Astrocyte of the cerebellum (primary cell): Measurements from ENCODE around the gene ARL5A.

Source experiments
- DNase-seq: peaks from one replicate; pipeline ENCODE4 v3.0.0-alpha.2; 2011; ENCODE audit warnings: low read depth
- H3K4me3 ChIP-seq: 2 replicates; pipeline ENCODE4 v1.5.1; 2011; ENCODE audit warnings: mild to moderate bottlenecking, low read depth, low read length, moderate library complexity
- in situ Hi-C: cut with HindIII; loops from 2 replicates; pipeline ENCODE4 v1.10.0; 2017; ENCODE audit warnings: low sequenced_read_pairs
- TF ChIP-seq, protein P1 (sequence below): IDR thresholded peaks from 2 replicates; pipeline ENCODE4 v1.5.1; 2012; ENCODE audit warnings: low read length, low read depth, moderate library complexity, mild to moderate bottlenecking; ENCODE audit errors: missing control alignments

The ARL5A gene

GRCh38 chr2:151761193-151761592 is 67.0 kb downstream of the ARL5A start:
- TF ChIP-seq, protein P1, sequence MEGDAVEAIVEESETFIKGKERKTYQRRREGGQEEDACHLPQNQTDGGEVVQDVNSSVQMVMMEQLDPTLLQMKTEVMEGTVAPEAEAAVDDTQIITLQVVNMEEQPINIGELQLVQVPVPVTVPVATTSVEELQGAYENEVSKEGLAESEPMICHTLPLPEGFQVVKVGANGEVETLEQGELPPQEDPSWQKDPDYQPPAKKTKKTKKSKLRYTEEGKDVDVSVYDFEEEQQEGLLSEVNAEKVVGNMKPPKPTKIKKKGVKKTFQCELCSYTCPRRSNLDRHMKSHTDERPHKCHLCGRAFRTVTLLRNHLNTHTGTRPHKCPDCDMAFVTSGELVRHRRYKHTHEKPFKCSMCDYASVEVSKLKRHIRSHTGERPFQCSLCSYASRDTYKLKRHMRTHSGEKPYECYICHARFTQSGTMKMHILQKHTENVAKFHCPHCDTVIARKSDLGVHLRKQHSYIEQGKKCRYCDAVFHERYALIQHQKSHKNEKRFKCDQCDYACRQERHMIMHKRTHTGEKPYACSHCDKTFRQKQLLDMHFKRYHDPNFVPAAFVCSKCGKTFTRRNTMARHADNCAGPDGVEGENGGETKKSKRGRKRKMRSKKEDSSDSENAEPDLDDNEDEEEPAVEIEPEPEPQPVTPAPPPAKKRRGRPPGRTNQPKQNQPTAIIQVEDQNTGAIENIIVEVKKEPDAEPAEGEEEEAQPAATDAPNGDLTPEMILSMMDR = no peak
- no peak overlapping the region for H3K4me3 ChIP-seq
- in situ Hi-C loops = no loop called here
- DNase-seq = no peak

- in situ Hi-C loops = no loop called here
- TF ChIP-seq, protein P1 = no peak
- no peak for DNase-seq
- H3K4me3 ChIP-seq = no peak overlapping the region
Observed at GRCh38 chr2:151760139-151760650, 68.0 kb downstream of the ARL5A start.

DNA sequence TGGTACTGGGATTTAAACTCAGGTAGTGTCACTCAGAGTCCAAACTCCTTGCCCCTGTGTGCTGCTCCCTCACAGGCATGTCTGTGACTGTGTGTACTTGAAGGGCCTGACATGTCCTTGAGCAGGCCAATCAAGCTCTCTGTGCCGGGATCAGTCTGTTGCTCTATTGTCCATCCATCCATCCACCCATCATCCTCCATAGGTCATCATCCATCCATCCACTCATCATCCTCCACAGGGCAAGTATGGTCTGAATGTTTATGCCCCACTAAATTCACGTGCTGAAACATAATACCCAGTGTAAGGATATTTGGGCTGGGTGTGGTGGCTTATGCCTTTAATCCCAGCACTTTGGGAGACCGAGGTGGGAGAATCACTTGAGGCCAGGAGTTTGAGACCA is 69.5 kb downstream of the ARL5A start:
- TF ChIP-seq, protein P1 = no peak
- no peak for DNase-seq
- no peak overlapping the region for H3K4me3 ChIP-seq
- in situ Hi-C loops = no loop called here

- in situ Hi-C loops = no loop called here
- DNase-seq = no peak
- TF ChIP-seq, protein P1 = no peak
- no peak overlapping the region for H3K4me3 ChIP-seq
Observed at GRCh38 chr2:151757861-151758260, 70.4 kb downstream of the ARL5A start.

DNA sequence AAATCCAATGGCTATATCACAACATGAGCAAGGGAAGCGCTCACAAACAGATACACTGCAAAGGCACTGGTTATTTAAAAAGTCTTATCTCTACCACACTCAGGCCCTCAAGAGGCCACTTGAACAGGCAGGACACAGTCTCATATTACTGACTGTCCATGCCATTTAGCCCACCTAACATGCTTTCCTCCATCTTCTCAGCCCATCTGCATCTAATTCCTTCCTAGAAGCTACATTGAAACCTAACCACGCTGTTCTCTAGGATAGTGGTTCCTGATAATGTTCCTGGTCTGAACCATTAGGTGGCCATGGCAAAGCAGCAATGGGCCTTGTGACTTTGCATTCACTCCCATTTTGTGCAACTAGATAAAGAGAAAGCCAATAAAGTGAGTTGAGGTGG is 71.4 kb downstream of the ARL5A start:
- in situ Hi-C loops = no loop called here
- no peak for DNase-seq
- TF ChIP-seq, protein P1 = no peak
- H3K4me3 ChIP-seq = no peak overlapping the region

DNA sequence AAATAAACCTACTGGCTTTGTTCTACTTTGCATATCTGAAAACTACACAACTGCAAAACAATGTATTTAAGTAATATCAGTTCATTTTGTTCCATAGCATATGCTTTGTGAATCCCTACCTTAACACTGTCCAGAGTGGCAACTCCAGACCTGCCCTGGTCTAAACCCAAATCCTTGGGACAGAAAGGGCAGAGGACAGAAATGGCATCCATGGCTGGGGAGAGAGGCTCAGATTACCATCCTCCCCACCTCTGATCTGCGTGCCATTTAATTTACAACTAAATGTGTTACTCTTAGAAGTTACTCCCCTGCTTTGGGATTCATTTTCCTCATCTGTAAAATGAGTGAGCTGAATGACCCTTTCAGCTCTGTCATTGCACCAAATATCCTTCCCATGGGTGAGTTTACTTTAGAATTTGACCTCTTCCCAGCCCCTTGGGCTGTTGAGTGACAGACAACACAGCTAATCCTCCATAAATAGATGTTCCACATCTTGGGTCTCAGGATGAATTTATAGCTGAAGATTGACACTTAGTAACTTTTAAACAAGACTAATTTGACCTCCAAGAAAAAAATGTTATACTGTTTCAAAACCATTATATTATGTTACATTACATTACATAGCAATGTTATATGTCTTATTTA is 73.8 kb downstream of the ARL5A start:
- in situ Hi-C loops = no loop called here
- TF ChIP-seq, protein P1 = no peak
- no peak for DNase-seq
- no peak overlapping the region for H3K4me3 ChIP-seq
